HL-60 (cell line): ENCODE results near the gene FGD5.
A peak's percentile ranks its signal among the peaks of the same experiment; 100 is the strongest.

Source experiments
- DNase-seq, 2 experiments: peaks; one replicate each; pipeline ENCODE4 v3.0.0-alpha.2; 2010 to 2020; ENCODE audit warnings: low read depth in 1 of 2, low spot score in 1 of 2
- H3K27ac ChIP-seq: fragments of 250-450 bp; sonication (Bioruptor Pico); replicated peaks from 2 replicates; pipeline ENCODE4 v1.5.1; 2020; ENCODE audit warnings: mild to moderate bottlenecking, moderate library complexity
- H3K27me3 ChIP-seq: fragments of 250-450 bp; sonication (Bioruptor Pico); 2 replicates; pipeline ENCODE4 v1.5.1; 2021; ENCODE audit warnings: mild to moderate bottlenecking, moderate library complexity; ENCODE audit not compliant: insufficient read depth, poor library complexity, severe bottlenecking
- H3K4me3 ChIP-seq: replicated peaks from 2 replicates; pipeline ENCODE4 v1.5.1; 2011; ENCODE audit warnings: mild to moderate bottlenecking, control low read depth, low read length; ENCODE audit not compliant: insufficient read depth
- GABPA ChIP-seq: IDR thresholded peaks from 2 replicates; pipeline ENCODE4 v1.6.1; 2012; ENCODE audit warnings: low read depth
- POLR2AphosphoS5 ChIP-seq: IDR thresholded peaks from 2 replicates; pipeline ENCODE4 v1.6.1; 2012; ENCODE audit warnings: low read depth
- REST ChIP-seq: IDR thresholded peaks from 2 replicates; pipeline ENCODE4 v1.6.1; 2012; ENCODE audit warnings: low read depth; ENCODE audit not compliant: insufficient replicate concordance
- SPI1 ChIP-seq: IDR thresholded peaks from 2 replicates; pipeline ENCODE4 v1.6.1; 2012; ENCODE audit warnings: low read depth, mild to moderate bottlenecking, borderline replicate concordance
- TF ChIP-seq, protein P1 (sequence below): IDR thresholded peaks from one replicate; pipeline ENCODE4 v1.5.1; 2011; ENCODE audit warnings: low read length, control low read depth, inconsistent platforms; ENCODE audit not compliant: insufficient read depth

The FGD5 gene

GRCh38 chr3:14947886-14948608 lies 129.3 kb downstream of the FGD5 start:
- peak overlapping the region; percentile 84 for H3K4me3 ChIP-seq
- no peaks in the 10 kb centered on the region for H3K27me3 ChIP-seq
- TF ChIP-seq SPI1 (peak; percentile 38; the same call in 1 of the 2 replicates), GABPA (no peak)
- peak; percentile 91 to 96 for DNase-seq
- peak overlapping the region; percentile 98 for H3K27ac ChIP-seq

GRCh38 chr3:14948609-14949038 lies 129.9 kb downstream of the FGD5 start:
- DNase-seq, result no peak
- Histone ChIP-seq H3K27ac (peak overlapping the region; percentile 98), H3K27me3 (no peaks in the 10 kb centered on the region), H3K4me3 (peak overlapping the region; percentile 84)
- TF ChIP-seq, protein P1, sequence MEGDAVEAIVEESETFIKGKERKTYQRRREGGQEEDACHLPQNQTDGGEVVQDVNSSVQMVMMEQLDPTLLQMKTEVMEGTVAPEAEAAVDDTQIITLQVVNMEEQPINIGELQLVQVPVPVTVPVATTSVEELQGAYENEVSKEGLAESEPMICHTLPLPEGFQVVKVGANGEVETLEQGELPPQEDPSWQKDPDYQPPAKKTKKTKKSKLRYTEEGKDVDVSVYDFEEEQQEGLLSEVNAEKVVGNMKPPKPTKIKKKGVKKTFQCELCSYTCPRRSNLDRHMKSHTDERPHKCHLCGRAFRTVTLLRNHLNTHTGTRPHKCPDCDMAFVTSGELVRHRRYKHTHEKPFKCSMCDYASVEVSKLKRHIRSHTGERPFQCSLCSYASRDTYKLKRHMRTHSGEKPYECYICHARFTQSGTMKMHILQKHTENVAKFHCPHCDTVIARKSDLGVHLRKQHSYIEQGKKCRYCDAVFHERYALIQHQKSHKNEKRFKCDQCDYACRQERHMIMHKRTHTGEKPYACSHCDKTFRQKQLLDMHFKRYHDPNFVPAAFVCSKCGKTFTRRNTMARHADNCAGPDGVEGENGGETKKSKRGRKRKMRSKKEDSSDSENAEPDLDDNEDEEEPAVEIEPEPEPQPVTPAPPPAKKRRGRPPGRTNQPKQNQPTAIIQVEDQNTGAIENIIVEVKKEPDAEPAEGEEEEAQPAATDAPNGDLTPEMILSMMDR, result no peak
- TF ChIP-seq GABPA (no peak), POLR2AphosphoS5 (no peak), REST (no peak), SPI1 (no peak)

GRCh38 chr3:14949126-14949525 lies 130.4 kb downstream of the FGD5 start:
- no peak for DNase-seq
- TF ChIP-seq REST (no peak), GABPA (no peak), SPI1 (no peak), POLR2AphosphoS5 (no peak)
- TF ChIP-seq, protein P1, result no peak
- no peaks in the 10 kb centered on the region for H3K27me3 ChIP-seq
- peak overlapping the region; percentile 98 for H3K27ac ChIP-seq
- peak overlapping the region; percentile 84 for H3K4me3 ChIP-seq

DNA sequence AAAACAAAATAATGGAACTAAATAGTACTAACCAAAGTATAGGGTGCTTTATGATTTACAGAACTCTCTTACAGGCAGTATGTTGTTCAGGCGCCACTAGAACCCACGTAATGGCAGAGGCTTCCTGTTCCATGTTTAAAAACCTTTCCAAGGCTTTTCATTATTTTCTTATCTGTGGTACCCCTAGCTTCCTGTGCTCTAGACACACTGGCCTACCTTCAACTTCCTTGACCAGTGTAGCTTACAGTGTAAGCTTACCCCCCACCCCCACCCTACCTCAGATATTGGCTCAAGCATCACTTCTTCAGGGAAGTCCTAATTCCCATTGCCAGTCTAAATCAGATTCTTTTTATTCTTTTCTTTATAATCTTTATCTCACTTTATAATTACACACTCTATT lies 131.5 kb downstream of the FGD5 start:
- no peak overlapping the region for H3K4me3 ChIP-seq
- TF ChIP-seq, protein P1, result no peak
- TF ChIP-seq GABPA (no peak), POLR2AphosphoS5 (no peak), REST (no peak), SPI1 (no peak)
- H3K27me3 ChIP-seq, result no peaks in the 10 kb centered on the region
- no peak for DNase-seq
- H3K27ac ChIP-seq, result no peak overlapping the region
